H1 (cell line): ENCODE results near the gene ADAMTSL2. TPM values are rescaled to one million over a fixed set of nuclear protein-coding genes. Genes with fewer than 3 reads are reported as not detected.
A peak's percentile ranks its signal among the peaks of the same experiment; 100 is the strongest.

Source experiments
- CTCF ChIA-PET: fragments of 300-600 bp; sonication (Branson Sonifier 250); formaldehyde crosslinking; loops from one replicate; lab custom pipeline; 2021; ENCODE audit not compliant: partially characterized antibody; lab: Charles Lee
- POLR2A ChIA-PET: fragments of 300-600 bp; sonication (Branson Sonifier 250); formaldehyde crosslinking; loops from one replicate; lab custom pipeline; 2021; ENCODE audit warnings: inconsistent platforms; ENCODE audit not compliant: partially characterized antibody; lab: Charles Lee
- DNase-seq, 2 experiments: peaks; one replicate each; pipeline versions ENCODE4 v3.0.0 to v3.0.0-alpha.2; 2010 to 2022; ENCODE audit warnings: low spot score in 2 of 2, low read depth in 1 of 2, mixed read lengths in 1 of 2
- FAIRE-seq: peaks from 2 replicates; lab custom pipeline; 2011; peaks lifted over from hg19 to GRCh38; lab: Jason Lieb, UNC
- H2AFZ ChIP-seq: 2 replicates; pipeline ENCODE4 v1.8.1; 2012; ENCODE audit warnings: low read length, inconsistent platforms
- H2AK5ac ChIP-seq: 2 replicates; pipeline ENCODE4 v1.6.1; 2013; ENCODE audit warnings: low read depth, low read length
- H2BK120ac ChIP-seq: replicated peaks from 2 replicates; pipeline ENCODE3; 2013; ENCODE audit warnings: low read depth, low read length, inconsistent platforms
- H2BK12ac ChIP-seq: 2 replicates; pipeline ENCODE4 v1.6.1; 2013; ENCODE audit warnings: low read depth, low read length
- H2BK15ac ChIP-seq: 2 replicates; pipeline ENCODE4 v1.6.1; 2013; ENCODE audit warnings: low read length
- H2BK20ac ChIP-seq: 2 replicates; pipeline ENCODE4 v1.6.1; 2013; ENCODE audit warnings: low read length
- H2BK5ac ChIP-seq: 2 replicates; pipeline ENCODE4 v1.6.1; 2013; ENCODE audit warnings: low read depth, low read length
- H3K14ac ChIP-seq: 2 replicates; pipeline ENCODE4 v1.6.1; 2013; ENCODE audit warnings: inconsistent platforms; ENCODE audit not compliant: insufficient read length
- H3K18ac ChIP-seq: 2 replicates; pipeline ENCODE4 v1.6.1; 2013; ENCODE audit warnings: low read length; ENCODE audit errors: extremely low read depth
- H3K23ac ChIP-seq: 2 replicates; pipeline ENCODE4 v1.6.1; 2013; ENCODE audit warnings: inconsistent platforms; ENCODE audit not compliant: insufficient read length
- H3K23me2 ChIP-seq: 2 replicates; pipeline ENCODE4 v1.6.1; 2013; ENCODE audit warnings: low read depth, low read length
- H3K27ac ChIP-seq: 2 replicates; pipeline ENCODE4 v1.6.1; 2011; ENCODE audit warnings: low read depth, low read length, inconsistent platforms
- H3K27me3 ChIP-seq, 4 experiments: replicated peaks in 1 of 4; 1 replicate in 1 of 4; 2 replicates in 3 of 4; pipeline versions ENCODE4 v1.6.1 to v1.8.1; 2011 to 2013; ENCODE audit warnings: low read length in 3 of 4, mild to moderate bottlenecking in 3 of 4, inconsistent platforms in 2 of 4, mixed read lengths in 2 of 4, moderate library complexity in 1 of 4; ENCODE audit not compliant: control insufficient read depth in 3 of 4, insufficient read depth in 3 of 4; ENCODE audit errors: extremely low read depth in 1 of 4
- H3K36me3 ChIP-seq, 4 experiments: 2 replicates each; pipeline versions ENCODE4 v1.6.1 to v1.8.1; 2011 to 2013; ENCODE audit warnings: mild to moderate bottlenecking in 4 of 4, low read length in 3 of 4, moderate library complexity in 2 of 4, control low read depth in 1 of 4, inconsistent platforms in 1 of 4; ENCODE audit not compliant: insufficient read depth in 4 of 4, control insufficient read depth in 2 of 4
- H3K4ac ChIP-seq: replicated peaks from 2 replicates; pipeline ENCODE3; 2013; ENCODE audit warnings: low read length, low read depth, mixed read lengths, inconsistent platforms; ENCODE audit not compliant: insufficient read length
- H3K4me1 ChIP-seq, 4 experiments: replicated peaks in 1 of 4; 1 replicate in 1 of 4; 2 replicates in 3 of 4; pipeline versions ENCODE4 v1.6.1 to v1.8.1; 2011 to 2013; ENCODE audit warnings: low read length in 3 of 4, inconsistent platforms in 2 of 4, mixed read lengths in 1 of 4; ENCODE audit not compliant: insufficient read depth in 4 of 4, control insufficient read depth in 3 of 4
- H3K4me2 ChIP-seq, 2 experiments: 2 replicates each; pipeline versions ENCODE4 v1.6.1 to v1.8.1; 2011 to 2013; ENCODE audit warnings: low read depth in 2 of 2, low read length in 2 of 2, control low read depth in 1 of 2, inconsistent platforms in 1 of 2, mild to moderate bottlenecking in 1 of 2; ENCODE audit not compliant: insufficient read depth in 1 of 2
- H3K4me3 ChIP-seq, 4 experiments: fragments of 200-600, 300-600 bp in 1 of 4; sonication (generic), shearing (Covaris generic), sonication (Bioruptor Twin) in 1 of 4; 2 replicates each; pipeline versions ENCODE4 v1.5.1 to v1.8.1; 2011 to 2016; ENCODE audit warnings: low read length in 4 of 4, low read depth in 3 of 4, control low read depth in 2 of 4, inconsistent platforms in 2 of 4, mild to moderate bottlenecking in 2 of 4, mixed read lengths in 1 of 4, moderate library complexity in 1 of 4; ENCODE audit not compliant: insufficient read depth in 2 of 4; ENCODE audit errors: extremely low read depth in 1 of 4
- H3K56ac ChIP-seq: replicated peaks from 2 replicates; pipeline ENCODE3; 2013; ENCODE audit warnings: low read depth, mild to moderate bottlenecking, mixed read lengths, low read length, inconsistent platforms; ENCODE audit not compliant: insufficient read length
- H3K79me1 ChIP-seq: 2 replicates; pipeline ENCODE4 v1.6.1; 2013; ENCODE audit warnings: low read depth, low read length, control low read depth
- H3K79me2 ChIP-seq, 2 experiments: 2 replicates each; pipeline versions ENCODE4 v1.6.1 to v1.8.1; 2012 to 2013; ENCODE audit warnings: low read length in 2 of 2, mild to moderate bottlenecking in 2 of 2, inconsistent platforms in 1 of 2; ENCODE audit not compliant: insufficient read depth in 2 of 2, control insufficient read depth in 1 of 2
- H3K9ac ChIP-seq, 4 experiments: replicated peaks in 1 of 4; 1 replicate in 1 of 4; 2 replicates in 3 of 4; pipeline versions ENCODE4 v1.6.1 to v1.8.1; 2011 to 2013; ENCODE audit warnings: low read depth in 3 of 4, low read length in 3 of 4, control low read depth in 2 of 4, mild to moderate bottlenecking in 2 of 4, moderate library complexity in 2 of 4, inconsistent platforms in 1 of 4; ENCODE audit errors: extremely low read depth in 1 of 4
- H3K9me3 ChIP-seq, 2 experiments: 2 replicates each; pipeline versions ENCODE4 v1.6.1 to v1.8.1; 2012 to 2013; ENCODE audit warnings: mild to moderate bottlenecking in 2 of 2, moderate library complexity in 2 of 2, control low read depth in 1 of 2, inconsistent platforms in 1 of 2, low read depth in 1 of 2, low read length in 1 of 2, mixed read lengths in 1 of 2; ENCODE audit not compliant: insufficient read depth in 2 of 2
- H4K20me1 ChIP-seq, 2 experiments: replicated peaks in 1 of 2; 2 replicates each; pipeline versions ENCODE3 to v1.8.1; 2011 to 2013; ENCODE audit warnings: inconsistent platforms in 2 of 2, low read length in 2 of 2, mild to moderate bottlenecking in 1 of 2; ENCODE audit not compliant: insufficient read depth in 2 of 2, control insufficient read depth in 1 of 2
- H4K5ac ChIP-seq: 2 replicates; pipeline ENCODE4 v1.6.1; 2013; ENCODE audit warnings: low read length, low read depth, mixed read lengths, inconsistent platforms; ENCODE audit not compliant: insufficient read length
- H4K8ac ChIP-seq: 2 replicates; pipeline ENCODE4 v1.8.0; 2013; ENCODE audit warnings: mild to moderate bottlenecking, moderate library complexity, low read length, inconsistent platforms; ENCODE audit not compliant: insufficient read depth; ENCODE audit errors: extremely low read depth
- H4K91ac ChIP-seq: replicated peaks from 2 replicates; pipeline ENCODE3; 2013; ENCODE audit warnings: low read length, mixed read lengths, inconsistent platforms; ENCODE audit not compliant: insufficient read length
- CEBPB ChIP-seq: IDR thresholded peaks from 2 replicates; pipeline ENCODE4 v1.6.1; 2012; ENCODE audit warnings: low read depth, low read length
- CREB1 ChIP-seq: IDR thresholded peaks from 2 replicates; pipeline ENCODE4 v1.6.1; 2012; ENCODE audit warnings: inconsistent platforms
- GTF2F1 ChIP-seq: IDR thresholded peaks from 2 replicates; pipeline ENCODE4 v1.6.1; 2012; ENCODE audit warnings: low read depth, low read length, improper control_type of control experiment, borderline replicate concordance
- RNF2 ChIP-seq: fragments of 200-900, 300-1000 bp; sonication (generic); IDR thresholded peaks from 2 replicates; pipeline ENCODE4 v1.7.1; 2016; ENCODE audit warnings: borderline replicate concordance, low read depth, mild to moderate bottlenecking, antibody characterized with exemption, low read length; ENCODE audit not compliant: poor library complexity, severe bottlenecking; ENCODE audit errors: missing control alignments
- SP2 ChIP-seq: IDR thresholded peaks from 2 replicates; pipeline ENCODE4 v1.6.1; 2012; ENCODE audit warnings: mild to moderate bottlenecking, low read length, inconsistent platforms
- TBP ChIP-seq: IDR thresholded peaks from 2 replicates; pipeline ENCODE4 v1.6.1; 2011; ENCODE audit warnings: low read depth, low read length, improper control_type of control experiment
- WGBS, 2 experiments: shearing (Covaris generic) in 1 of 2; methylation state at CpG; one replicate each; pipeline versions ENCODE4 v1.1.6 to v1.1.7; 2013 to 2015; ENCODE audit warnings: low lambda C conversion rate in 2 of 2, mixed read lengths in 2 of 2, inconsistent platforms in 1 of 2, low coverage in 1 of 2, missing lambda C conversion rate in 1 of 2; ENCODE audit not compliant: insufficient replicate concordance in 2 of 2, insufficient coverage in 1 of 2, insufficient read length in 1 of 2; ENCODE audit errors: extremely low coverage in 1 of 2, missing lambda C conversion rate in 1 of 2; 5-methylcytosine and 5-hydroxymethylcytosine counted together
- polyA plus RNA-seq, 7 experiments: library from polyadenylated mRNA; depleted of rRNA in 3 of 7; stranded (reverse) in 5 of 7; unstranded in 2 of 7; fragments of >200 nt in 5 of 7; fragments of 200-250 nt in 2 of 7; gene quantifications; 1 replicate in 5 of 7; 2 replicates in 1 of 7; 4 replicates in 1 of 7; pipeline versions ENCODE4 v1.2.1 to v1.2.3, GENCODE V29; 2011 to 2013; ENCODE audit warnings: missing spikeins in 2 of 7, mixed read lengths in 2 of 7
- total RNA-seq: library from RNA; stranded (reverse); fragmentation: NEBNext Ultra II Directional; extraction: Animal tissue kit (Norgen Biotek cat#: 25700); gene quantifications from 2 replicates; pipeline ENCODE4 v1.2.1, GENCODE V29; 2021
- TF ChIP-seq, protein P1 (sequence below): IDR thresholded peaks from 2 replicates; pipeline ENCODE4 v1.6.1; 2011; ENCODE audit warnings: low read depth, mild to moderate bottlenecking, low read length; ENCODE audit not compliant: insufficient read depth
- TF ChIP-seq, protein P2 (sequence below): IDR thresholded peaks from 2 replicates; pipeline ENCODE4 v1.6.1; 2012; ENCODE audit warnings: low read length, inconsistent platforms

Gene ADAMTSL2
- total and polyA plus RNA-seq, 2 of the 8 experiments (the other 6 are each of a cell fraction or from before 2014, with no cell fraction given) = 0.74 to 0.76 TPM

DNA sequence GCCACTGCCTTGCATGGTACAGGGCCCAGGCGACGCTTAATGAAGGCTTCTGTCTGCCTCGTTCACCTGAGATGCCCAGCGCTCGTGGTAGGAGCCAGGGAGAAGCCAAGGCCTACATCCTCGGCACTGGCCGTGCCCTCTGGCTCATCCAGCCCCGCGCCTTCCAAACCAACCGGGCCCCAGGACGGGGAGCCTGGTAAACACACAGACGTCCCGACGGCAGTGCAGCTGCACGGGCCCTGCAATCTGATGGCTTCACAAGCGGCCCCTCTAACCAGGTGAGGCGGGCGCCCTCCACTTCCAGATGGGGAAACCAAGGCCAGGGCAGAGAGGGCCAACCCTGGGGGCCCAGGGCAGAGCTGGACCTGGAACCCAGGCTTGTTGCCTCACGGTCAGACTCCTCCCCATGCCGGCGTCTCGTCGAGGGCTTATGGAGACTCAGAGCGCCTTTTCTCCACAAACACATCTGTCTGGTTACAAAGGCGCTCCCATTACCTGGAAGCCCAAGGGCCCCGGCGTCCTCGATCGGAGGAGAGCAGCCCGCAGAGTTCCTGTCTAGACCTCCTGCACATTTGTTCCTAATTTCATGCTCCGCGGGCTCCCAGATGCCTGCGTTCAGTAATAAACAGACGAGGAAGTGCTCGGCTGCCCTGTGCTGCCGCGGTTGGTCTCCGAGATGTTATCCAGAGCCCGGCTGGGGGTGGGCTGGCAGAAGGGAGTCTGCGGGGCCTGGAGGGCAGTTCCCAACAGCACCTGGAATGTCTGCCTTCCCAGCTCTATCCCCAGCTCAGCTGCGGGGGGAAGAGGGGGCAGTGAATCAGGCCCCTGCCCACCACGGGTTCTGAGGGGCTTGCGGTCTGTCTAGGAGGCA is 51.2 kb downstream of the ADAMTSL2 start:
- ChIA-PET CTCF (interaction anchor here (0.9 to 2.8 kb wide), 20 partner anchors 11 to 182 kb away, joined by 3 to 15 read pairs (median 4); partner anchors contain the start of gene ADAMTSL2), POLR2A (interaction anchor here (0.9 to 3.3 kb wide), 2 partner anchors 8 to 42 kb away, joined by 3 to 7 read pairs; no protein-coding TSS in a partner anchor)
- Histone ChIP-seq H2BK5ac (0 out of 2 replicates have a peak overlapping the region, but pooled peaks have one; percentile 81), H3K23me2 (no peaks in the 10 kb centered on the region), H4K91ac (peak overlapping the region; percentile 64), H3K79me1 (no peaks in the 10 kb centered on the region), H3K23ac (no peak overlapping the region), H3K27me3 (no peaks in the 10 kb centered on the region), H3K9me3 (peaks cover 0 to 3% of the 10 kb centered on the region in 2 experiments; a peak in 1 of 4 replicates), H2BK12ac (peak overlapping the region; percentile 75; the same call in 1 of the 2 replicates), H3K56ac (no peak overlapping the region), H3K18ac (peak overlapping the region; percentile 90), H3K4ac (peak overlapping the region; percentile 6), H2AK5ac (no peak overlapping the region), H2AFZ (no peak overlapping the region), H3K14ac (no peak overlapping the region), H2BK15ac (0 out of 2 replicates have a peak overlapping the region, but pooled peaks have one; percentile 88), H4K20me1 (no peaks in the 10 kb centered on the region), H3K4me2 (0 out of 4 replicates have a peak overlapping the region, but pooled peaks of 1 of the 2 experiments have one; percentile 47), H3K36me3 (no peaks in the 10 kb centered on the region), H3K9ac (no peak overlapping the region), H4K5ac (peak overlapping the region; percentile 3), H3K4me1 (peaks cover 3 to 22% (median 17%) of the 10 kb centered on the region in 4 experiments), H2BK20ac (no peak overlapping the region; the same call in 1 of the 2 replicates), H2BK120ac (no peak overlapping the region), H3K79me2 (no peaks in the 10 kb centered on the region), H3K27ac (no peak overlapping the region), H4K8ac (peak overlapping the region; percentile 45), H3K4me3 (no peak overlapping the region)
- WGBS, 2 experiments = 76% methylated on average over 43 of the region's 43 CpGs; no CpG with 5 or more reads in 1 of the 2 experiments
- peak in 1 of 2 experiments; percentile 68 for DNase-seq
- no peak for FAIRE-seq
- no peak for TF ChIP-seq RNF2
- TF ChIP-seq, protein P1, sequence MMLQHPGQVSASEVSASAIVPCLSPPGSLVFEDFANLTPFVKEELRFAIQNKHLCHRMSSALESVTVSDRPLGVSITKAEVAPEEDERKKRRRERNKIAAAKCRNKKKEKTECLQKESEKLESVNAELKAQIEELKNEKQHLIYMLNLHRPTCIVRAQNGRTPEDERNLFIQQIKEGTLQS = no peak
- TF ChIP-seq CREB1 = no peak
- TF ChIP-seq SP2 = no peak
- no peak for TF ChIP-seq CEBPB
- TF ChIP-seq, protein P2, sequence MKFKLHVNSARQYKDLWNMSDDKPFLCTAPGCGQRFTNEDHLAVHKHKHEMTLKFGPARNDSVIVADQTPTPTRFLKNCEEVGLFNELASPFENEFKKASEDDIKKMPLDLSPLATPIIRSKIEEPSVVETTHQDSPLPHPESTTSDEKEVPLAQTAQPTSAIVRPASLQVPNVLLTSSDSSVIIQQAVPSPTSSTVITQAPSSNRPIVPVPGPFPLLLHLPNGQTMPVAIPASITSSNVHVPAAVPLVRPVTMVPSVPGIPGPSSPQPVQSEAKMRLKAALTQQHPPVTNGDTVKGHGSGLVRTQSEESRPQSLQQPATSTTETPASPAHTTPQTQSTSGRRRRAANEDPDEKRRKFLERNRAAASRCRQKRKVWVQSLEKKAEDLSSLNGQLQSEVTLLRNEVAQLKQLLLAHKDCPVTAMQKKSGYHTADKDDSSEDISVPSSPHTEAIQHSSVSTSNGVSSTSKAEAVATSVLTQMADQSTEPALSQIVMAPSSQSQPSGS = no peak
- TF ChIP-seq GTF2F1 = 0 out of 2 replicates have a peak, but pooled peaks have one; percentile 20
- no peak for TF ChIP-seq TBP
